GM18867 (cell line): Measurements from ENCODE around the gene CKMT1A.
"Not testable (repeated sequence)": the region's sequence is repeated elsewhere in the genome, so short reads cannot be mapped to it uniquely, and the experiment has no call there.

Source experiments
- ATAC-seq: cut with Tn5 transposase; IDR thresholded peaks from one replicate; pipeline ENCODE4 v1.9.1; 2021; ENCODE audit warnings: mild to moderate bottlenecking, moderate library complexity; ENCODE audit not compliant: unreplicated experiment

Gene CKMT1A

DNA sequence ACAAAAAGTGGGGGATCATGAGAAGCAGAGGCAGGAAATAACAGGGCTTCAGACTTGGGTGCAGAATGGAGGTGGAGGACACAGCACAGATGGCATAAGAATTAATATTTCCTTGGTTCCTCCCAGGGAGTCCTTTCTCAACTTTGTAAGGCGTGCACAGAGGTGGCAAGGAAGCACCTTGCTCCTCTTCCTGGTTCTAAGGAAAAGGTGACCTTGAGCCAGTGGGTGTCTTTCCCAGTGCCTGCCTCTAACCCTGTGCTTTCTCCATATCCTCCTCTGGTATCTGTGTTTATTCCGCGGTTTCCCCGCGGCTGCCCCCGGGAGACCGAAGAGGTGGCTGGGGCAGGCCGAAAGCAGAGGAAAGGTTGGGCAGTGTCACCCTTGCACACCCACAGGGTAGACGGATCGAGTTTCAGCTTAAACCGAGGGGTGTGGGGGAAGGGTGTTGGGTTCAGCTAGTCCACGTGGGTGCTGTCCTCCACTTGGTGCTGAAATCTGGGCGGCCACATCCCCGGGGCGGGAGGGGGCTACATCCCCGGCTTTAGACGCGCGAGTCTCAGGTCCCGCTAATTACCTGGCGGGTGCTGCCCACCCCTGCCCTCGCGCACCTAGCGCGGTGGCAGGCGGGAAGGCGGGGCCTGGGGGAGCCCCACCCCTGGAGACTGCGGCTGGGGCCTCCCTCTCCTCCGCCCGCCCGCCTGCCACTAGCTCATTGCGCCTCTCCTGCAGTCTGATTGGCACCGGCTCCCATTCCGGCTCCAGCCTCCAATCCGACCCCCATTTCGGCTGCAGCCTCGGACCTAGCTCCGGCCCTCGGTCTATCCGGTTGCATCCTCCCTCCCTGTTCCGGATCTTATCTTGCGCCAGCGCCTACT, at the start of gene CKMT1A:
CKMT1A (plus strand) TSS at position 712 of the 875 bp plus-strand sequence. CDS start 192 bp downstream, outside the sequence.
- ATAC-seq, result not testable (repeated sequence)

DNA sequence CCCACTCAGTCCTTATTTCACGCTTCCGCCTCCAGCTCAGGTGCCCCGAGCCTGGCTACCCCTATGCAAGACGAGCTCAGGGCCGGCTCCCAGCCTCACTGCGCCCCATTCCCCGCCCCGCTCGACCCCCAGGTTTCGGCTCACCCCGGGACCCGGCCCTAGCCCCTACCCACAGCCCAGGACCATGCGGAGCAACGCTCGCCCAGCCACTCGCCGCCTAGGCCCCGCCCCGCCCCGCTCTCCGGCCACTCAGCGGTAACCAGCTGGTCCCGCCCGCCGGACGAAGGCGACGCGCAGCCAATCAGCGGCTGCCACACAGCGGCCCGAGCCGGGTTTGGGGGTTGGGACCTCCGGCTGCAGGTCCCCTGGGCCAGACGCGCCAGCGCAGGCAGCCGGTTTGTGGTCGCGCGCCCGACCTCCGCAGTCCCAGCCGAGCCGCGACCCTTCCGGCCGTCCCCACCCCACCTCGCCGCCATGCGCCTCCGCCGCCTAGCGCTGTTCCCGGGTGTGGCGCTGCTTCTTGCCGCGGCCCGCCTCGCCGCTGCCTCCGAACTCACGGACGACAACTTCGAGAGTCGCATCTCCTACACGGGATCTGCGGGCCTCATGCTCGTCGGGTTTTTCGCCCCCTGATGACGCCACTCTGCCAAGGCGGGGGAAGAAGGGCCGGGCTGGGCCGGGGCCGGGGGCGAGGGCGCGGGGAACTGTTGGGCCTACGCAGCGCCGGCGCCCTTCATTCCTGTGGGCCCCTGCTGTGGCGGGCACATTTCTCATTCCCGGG, 44.8 kb upstream of the CKMT1A start, which contains the start of gene CATSPER2:
CATSPER2 (minus strand) TSS at position 196 of the 781 bp plus-strand sequence. CDS start 783 bp downstream, outside the sequence.
- no peak for ATAC-seq

DNA sequence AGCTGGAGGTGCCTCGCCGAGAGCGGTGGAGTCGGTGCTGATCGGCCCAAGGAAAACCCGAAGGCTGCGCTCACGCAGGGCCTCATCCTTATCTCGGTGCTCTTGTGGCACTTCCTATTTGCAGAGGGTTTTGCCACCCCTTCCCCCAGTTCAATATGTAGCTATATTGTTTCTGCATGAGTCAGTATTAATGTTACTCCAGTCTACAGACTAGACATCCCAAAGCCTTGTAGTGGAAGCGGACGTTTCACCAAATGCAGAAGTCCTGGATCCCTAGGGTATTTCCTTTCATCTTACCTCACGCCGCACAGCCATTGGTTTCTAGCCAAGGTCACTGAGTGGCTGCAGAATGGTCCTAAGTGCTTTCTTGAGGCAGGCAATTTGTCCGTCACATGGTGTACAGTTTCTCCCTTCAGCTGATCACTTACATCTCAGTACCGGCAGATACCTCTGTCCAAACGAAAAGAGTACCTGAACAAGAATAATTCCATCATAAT, 44.2 kb upstream of the CKMT1A start:
- ATAC-seq, result not testable (repeated sequence)

DNA sequence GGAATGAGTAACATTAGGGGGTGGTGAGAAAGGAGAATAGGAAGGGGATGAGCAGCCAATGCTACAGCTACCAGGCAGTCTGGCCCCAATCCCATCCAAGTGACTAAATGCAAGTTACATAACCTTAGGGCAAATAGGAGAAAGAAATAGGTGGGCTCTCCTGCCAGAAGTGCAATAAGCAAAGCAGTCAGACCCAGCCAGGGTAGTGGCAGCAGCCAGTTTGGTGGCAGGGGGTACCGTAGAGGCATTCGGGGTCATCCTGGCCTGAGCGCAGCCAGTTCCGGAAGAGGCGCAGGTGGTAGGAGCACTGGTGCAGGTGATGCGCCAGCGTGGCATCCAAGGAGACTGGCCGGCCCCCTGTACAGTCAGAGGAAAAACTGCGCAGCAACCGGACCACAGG, 33.9 kb upstream of the CKMT1A start:
- not testable (repeated sequence) for ATAC-seq

DNA sequence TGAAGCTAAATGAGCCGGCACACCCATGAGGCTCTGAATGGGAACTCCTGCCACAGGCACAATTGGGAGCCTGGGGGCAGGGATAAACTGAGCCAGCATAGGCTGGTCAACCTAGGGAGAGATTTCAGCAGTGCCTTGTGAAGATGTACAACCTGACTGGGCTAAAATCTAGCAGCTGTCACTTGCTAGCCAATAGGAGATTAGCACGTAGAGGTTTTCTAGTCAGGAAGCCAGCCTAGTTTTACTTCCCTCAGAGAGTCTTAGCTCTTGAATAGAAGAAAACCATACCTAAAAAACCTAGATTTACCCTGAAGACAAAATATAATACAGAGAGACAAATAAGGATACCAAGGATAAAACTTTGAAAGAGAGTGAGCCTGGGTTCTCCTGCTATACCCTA, 31.4 kb upstream of the CKMT1A start:
- ATAC-seq, result not testable (repeated sequence)

DNA sequence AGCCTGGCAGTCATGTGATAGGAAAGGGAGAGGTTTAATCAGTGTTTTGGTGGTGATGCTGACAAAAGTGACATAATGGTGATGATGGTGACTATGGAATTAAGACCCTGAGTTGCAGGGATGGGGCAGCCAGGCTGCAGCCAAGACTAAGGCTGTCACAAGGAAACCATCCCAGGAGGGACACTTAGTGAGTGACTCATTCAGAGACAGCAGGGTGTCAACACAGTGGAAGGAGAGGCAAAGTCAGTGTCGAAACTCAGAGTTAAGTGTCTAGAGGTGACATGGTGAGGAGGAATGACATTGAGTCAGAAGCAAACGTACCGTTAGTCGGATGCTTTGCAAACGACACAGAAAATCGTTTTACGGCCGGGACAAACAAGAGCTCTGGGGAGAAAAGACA, 30.3 kb upstream of the CKMT1A start:
- ATAC-seq, result not testable (repeated sequence)

DNA sequence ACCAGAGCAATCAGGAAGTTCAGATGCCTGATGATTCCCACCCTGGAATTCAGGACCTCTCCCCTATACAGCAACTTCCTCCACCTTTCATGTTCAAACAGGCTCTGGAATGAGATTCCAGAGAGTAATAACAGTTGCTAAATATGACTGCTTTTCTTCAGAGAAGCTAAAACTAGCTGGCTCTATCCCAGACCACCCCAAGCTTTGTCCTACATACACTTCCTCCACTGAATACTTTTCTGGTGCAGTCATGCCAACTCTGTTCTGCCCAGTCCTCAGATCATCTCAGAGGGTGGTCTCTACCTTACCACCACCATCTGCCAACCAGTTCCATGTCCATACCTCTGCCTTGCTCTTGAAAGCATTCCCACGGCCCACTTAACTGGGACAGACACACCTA, 27.5 kb upstream of the CKMT1A start:
- ATAC-seq, result not testable (repeated sequence)

DNA sequence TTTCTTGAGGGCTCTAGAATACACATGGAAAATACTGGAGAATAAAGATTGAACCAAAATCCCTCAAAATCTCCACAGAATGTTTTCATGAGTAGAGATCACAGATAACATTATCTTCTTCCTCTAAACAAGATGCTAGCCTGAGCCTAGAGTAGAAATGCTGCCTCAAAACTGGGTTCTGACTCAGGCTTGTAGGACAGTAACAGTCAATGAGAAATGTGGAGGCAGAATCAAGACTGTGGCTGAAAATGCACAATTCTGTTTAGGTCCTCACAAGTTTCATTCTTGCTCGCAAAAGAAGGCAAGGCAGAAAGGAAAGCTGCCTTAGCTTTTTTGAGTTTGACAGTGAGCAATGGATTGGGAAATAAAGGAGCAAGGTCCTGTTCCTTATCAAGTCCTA, 19.5 kb upstream of the CKMT1A start:
- ATAC-seq, result not testable (repeated sequence)

DNA sequence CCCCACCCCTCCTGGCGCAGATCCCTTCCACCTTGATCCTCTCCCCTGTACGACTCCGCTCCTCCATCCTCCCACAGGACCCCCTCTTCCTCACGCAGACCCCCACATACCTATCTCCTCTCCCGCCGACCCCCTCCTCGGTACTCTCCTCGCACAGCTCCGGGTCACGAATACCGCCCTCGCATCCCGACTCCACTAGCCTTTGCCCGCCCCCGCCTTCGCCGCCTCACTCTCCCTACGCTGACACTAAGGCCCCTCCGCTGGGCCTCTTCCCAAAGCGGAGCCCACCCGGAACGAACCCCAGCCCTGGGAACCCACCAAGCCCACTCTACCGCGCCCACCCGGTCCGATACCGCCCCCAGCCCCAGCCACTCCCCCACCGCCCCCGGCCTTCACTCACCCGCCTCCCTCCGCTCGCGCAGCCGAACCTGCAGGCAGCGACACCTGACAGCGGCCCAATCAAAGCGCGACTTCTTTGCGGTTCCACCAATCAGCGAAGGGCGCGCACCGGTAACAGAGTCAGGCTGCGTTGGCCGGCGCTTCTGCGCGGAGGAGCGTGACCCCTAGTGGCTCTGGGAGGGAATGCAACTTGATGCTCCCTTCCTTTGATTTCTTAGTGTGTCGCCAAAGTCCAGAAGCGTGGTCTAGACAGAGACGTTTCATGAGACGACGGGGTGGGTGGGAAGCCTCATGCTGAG, 3.9 kb upstream of the CKMT1A start:
- ATAC-seq, result peak; percentile 97

DNA sequence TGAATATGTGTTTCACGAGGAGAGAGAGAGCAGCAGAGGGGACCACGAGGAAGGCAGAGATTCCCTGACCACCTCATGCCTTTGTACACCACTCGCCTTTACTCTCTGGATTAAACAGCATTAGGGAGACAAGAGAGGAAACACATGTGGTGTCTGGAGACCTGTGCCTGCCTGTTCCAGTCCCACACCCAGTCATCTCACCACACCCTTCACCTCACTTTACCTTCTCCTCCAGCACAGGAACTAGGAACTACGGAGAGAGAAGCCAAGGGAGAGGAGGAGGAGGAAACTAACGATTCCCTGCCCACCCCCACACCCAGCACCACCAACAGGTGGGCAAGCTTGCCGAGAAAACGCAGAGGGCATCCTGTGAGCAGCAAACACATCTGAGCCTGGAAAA, 980 bp upstream of the CKMT1A start:
- not testable (repeated sequence) for ATAC-seq

DNA sequence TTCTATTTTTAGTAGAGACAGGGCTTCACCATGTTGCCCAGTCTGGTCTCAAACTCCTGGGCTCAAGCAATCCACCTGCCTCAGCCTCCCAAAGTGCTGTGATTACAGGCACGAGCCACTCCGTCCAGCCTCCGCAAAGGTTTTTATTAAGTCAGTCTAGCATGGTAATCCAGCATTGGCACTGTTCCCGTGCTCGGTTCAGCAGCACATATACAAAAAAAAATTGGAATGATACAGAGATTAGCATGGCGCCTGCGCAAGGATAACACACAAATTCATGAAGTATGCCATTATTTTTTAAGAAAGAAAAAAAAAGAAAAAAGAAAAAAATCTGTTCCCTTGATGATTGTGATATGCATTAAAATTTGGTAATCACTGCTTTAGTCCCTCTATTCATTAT, 8.5 kb downstream of the CKMT1A start:
- ATAC-seq, result no peak

DNA sequence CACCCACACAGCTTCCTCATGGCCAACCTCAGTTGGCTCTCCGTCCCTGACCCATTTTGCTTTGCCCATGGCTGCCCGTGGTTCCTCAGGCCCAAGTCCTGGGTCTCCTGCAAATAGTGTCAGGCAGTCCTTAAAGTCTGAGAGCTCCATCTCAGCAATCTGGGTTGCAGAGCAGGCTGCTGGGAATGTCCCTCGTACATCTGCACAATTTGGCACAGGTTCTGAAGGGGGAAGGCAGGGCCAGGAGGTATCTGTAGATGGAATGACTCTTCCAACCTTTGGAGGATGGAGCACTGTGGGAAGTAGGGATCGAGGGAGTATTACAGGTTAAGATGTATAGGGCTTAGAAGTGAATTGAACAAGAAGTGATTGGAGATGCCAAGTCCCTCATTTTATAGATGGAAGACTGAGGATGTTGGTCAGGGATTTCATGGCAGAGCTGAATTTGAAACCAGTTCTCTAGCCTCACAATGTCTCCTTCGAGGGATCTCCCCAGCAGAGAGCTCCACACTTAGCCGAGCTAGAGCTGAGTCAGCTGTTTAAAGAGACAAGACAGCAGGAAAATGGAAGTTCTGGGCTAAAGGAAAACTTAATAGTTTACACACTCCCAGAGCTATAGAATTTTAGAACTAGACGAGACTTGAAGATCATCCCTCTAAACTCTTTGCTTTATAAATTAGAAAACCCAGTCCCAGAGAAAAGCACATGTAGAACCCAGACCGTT, 9.2 kb downstream of the CKMT1A start:
- ATAC-seq, result no peak

DNA sequence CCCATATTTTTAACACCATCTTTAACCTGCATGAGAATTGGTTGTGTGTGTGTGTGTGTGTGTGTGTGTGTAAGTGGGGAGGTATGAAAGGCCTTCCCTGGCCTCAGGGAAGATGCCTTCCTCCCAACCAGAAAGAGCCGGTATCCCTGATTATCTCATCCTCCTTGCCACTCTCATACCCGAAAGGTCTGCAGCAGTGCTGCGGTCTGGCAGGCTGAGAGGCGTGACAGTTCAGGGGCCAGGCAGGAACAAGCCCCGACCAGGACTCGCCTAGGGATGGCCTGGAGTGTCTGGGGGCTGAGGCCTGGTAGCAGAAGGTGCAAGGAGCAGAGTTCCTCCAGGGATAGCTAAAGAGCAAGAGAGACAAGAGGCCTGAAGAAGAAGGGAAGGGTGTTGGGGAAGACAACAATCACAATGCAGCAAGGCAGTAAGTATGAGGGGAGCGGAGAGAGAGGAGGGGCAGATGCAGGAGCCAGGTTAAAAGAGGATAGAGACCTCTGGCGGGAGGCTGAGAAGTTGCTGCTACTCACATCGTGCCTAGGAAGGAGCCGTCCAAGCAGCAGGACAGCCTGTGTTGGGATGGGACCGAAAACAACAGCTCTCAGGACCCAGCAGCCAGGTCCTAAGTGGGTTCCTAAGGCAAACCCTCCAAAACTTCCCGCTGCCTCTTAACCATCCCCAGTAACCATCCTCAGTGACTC, 16.9 kb downstream of the CKMT1A start:
- ATAC-seq, result not testable (repeated sequence)

DNA sequence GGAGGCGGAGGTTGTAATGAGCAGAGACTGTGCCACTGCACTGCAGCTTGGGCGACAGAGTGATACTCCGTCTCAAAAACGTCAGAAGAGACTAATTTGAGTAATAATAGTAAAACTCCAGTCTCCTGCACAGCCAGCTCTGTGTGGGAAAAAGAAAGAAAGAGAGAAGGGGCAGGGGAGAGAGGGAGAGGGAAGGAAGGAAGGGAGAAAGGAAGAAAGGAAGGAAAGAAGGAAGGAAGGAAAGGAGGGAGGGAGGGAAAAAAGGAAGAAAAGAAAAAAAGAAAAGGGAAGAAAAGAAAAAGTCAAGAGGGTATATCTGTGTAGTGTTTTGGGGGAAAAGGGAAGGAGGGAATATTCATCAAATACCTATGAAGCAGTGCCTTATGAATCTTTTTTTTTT, 29.5 kb downstream of the CKMT1A start:
- ATAC-seq, result no peak

DNA sequence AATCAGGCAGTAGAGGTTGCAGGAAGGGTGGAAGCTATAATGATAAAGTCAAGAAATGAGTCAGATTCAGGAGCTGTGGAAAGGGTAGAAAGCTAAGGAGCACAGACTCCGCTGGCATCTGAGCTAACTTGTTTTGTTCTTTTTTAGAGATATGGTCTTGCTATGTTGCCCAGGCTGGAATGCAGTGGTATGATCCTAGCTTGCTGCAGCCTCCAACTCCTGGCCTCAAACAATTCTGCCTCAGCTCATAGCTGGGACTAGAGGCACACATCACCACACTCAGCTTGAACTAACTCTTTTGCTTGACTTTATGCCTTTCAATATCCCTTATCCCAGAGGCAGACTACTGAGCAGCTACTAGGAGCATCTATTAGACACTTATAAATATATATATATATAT, 32.6 kb downstream of the CKMT1A start:
- ATAC-seq, result not testable (repeated sequence)

DNA sequence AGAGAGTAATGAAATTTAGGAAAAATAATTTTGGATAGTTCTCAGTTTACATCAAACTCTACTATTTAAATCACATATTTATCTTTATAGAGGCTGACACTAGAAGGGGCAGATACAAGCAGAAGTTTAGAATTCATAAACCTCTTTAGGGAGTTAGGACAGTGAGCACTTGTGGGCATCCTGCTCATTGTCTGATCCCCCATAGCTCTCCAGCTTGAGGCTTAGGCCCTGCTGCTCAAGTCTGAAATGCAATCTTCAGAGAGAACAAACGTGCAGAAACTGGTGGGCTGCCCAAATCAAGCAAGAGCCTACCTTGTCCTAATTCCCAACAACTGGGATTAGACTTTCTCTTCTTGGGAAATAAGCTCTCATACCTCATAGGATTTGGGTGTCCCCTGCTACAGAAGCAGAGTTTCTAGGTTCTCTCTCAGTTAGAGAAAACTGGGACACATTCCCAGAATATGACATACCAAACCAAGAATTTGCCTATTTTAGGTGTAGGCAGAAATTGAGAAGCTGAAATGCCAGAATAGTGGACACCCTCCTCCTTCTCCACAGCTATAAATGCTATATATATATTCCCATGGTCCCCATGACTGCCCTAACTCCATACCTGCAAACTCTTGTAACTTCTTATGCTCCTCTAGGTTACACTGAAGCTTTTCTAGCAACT, 34.5 kb downstream of the CKMT1A start:
- not testable (repeated sequence) for ATAC-seq

DNA sequence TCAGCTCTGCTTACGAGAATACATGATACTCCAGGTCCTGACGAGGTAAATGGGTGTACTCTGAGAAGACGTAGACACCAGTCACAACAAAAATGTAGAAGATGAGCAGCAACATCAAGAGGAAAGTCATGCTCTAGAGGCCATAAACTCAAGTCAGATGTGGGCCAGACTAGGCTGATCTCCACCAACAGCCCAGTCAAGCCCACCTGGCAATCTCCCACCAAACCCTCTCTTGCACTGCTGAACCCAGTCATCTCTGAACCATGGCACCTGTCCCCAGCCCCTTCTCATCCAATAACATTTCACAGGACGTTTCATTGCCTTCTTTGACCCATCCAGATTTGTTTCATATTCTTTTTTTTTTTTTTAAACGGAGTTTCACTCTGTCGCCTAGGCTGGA, 41.8 kb downstream of the CKMT1A start:
- peak; percentile 46 for ATAC-seq

DNA sequence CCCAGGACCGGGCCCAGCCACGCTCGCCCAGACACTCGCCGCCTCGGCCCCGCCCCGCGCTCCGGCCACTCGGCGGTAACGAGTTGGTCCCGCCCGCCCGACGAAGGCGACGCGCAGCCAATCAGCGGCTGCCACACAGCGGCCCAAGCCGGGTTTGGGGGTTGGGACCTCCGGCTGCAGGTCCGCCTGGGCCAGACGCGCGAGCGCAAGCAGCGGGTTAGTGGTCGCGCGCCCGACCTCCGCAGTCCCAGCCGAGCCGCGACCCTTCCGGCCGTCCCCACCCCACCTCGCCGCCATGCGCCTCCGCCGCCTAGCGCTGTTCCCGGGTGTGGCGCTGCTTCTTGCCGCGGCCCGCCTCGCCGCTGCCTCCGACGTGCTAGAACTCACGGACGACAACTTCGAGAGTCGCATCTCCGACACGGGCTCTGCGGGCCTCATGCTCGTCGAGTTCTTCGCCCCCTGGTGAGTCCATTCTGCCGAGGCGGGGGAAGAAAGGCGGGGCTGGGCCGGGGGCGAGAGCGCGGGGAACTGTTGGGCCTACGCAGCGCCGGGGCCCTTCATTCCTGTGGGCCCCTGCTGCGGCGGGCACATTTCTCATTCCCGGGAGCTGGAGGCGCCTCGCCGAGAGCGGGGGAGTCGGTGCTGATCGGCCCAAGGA, 52.7 kb downstream of the CKMT1A start, which contains the start of gene PDIA3:
PDIA3 (plus strand) TSS at position 194 of the 658 bp plus-strand sequence; CDS start at position 296, 102 bp downstream.
- ATAC-seq, result peak; percentile 72
